Iris pigment epithelial cell (primary cell): ENCODE results near the gene CD300LD.
A peak's percentile ranks its signal among the peaks of the same experiment; 100 is the strongest.
"Not testable (repeated sequence)": the region's sequence is repeated elsewhere in the genome, so short reads cannot be mapped to it uniquely, and the experiment has no call there.

Experiments used
- DNase-seq: peaks from one replicate; pipeline ENCODE4 v3.0.0-alpha.2; 2011; ENCODE audit warnings: low read depth

Gene CD300LD

GRCh38 chr17:74606050-74606449 is 14.0 kb upstream of the CD300LD start:
- no peak for DNase-seq

GRCh38 chr17:74605361-74605760 is 13.3 kb upstream of the CD300LD start:
- DNase-seq, result peak; percentile 70

GRCh38 chr17:74604761-74605160 is 12.7 kb upstream of the CD300LD start:
- no peak for DNase-seq

- DNase-seq, result no peak
Observed at GRCh38 chr17:74604200-74604599, 12.1 kb upstream of the CD300LD start.

GRCh38 chr17:74603746-74604145 is 11.7 kb upstream of the CD300LD start:
- no peak for DNase-seq

- DNase-seq, result no peak
Observed at GRCh38 chr17:74603037-74603635, 11.1 kb upstream of the CD300LD start.

- DNase-seq, result peak; percentile 33
Observed at GRCh38 chr17:74601944-74602572, 10.0 kb upstream of the CD300LD start.

- DNase-seq, result no peak
Observed at GRCh38 chr17:74599448-74599939, 7.4 kb upstream of the CD300LD start.

- DNase-seq, result no peak
Observed at GRCh38 chr17:74599023-74599399, 6.9 kb upstream of the CD300LD start.

- no peak for DNase-seq
Observed at GRCh38 chr17:74598346-74599022, 6.4 kb upstream of the CD300LD start.

GRCh38 chr17:74597069-74597790 is 5.1 kb upstream of the CD300LD start:
- DNase-seq, result no peak

GRCh38 chr17:74595037-74595750 is 3.1 kb upstream of the CD300LD start:
- no peak for DNase-seq

GRCh38 chr17:74591503-74591902 is 580 bp downstream of the CD300LD start:
- DNase-seq, result no peak

- no peak for DNase-seq
Observed at GRCh38 chr17:74585711-74586110, 6.4 kb downstream of the CD300LD start.

GRCh38 chr17:74584292-74585060 is 7.6 kb downstream of the CD300LD start:
- no peak for DNase-seq

GRCh38 chr17:74582633-74583032 is 9.4 kb downstream of the CD300LD start:
- DNase-seq, result no peak

- DNase-seq, result no peak
Observed at GRCh38 chr17:74579900-74580299, 12.2 kb downstream of the CD300LD start.

- DNase-seq, result no peak
Observed at GRCh38 chr17:74578979-74579378, 13.1 kb downstream of the CD300LD start.

- DNase-seq, result no peak
Observed at GRCh38 chr17:74574489-74575142, 17.5 kb downstream of the CD300LD start.

GRCh38 chr17:74573635-74574034 is 18.4 kb downstream of the CD300LD start:
- not testable (repeated sequence) for DNase-seq

- no peak for DNase-seq
Observed at GRCh38 chr17:74573169-74573568, 18.9 kb downstream of the CD300LD start.
